Upper lobe of right lung (tissue), 1 donor: ENCODE data around the gene ULBP3. TPM values are rescaled to one million over a fixed set of nuclear protein-coding genes. Genes with fewer than 3 reads are reported as not detected.

ENCODE experiments used
- ATAC-seq: fragments of 200-7000 bp; cut with Tn5 transposase; one replicate; pipeline ENCODE4 v1.9.1; 2020; ENCODE audit warnings: mild to moderate bottlenecking, moderate library complexity
- DNase-seq: peaks from one replicate; pipeline ENCODE4 v3.0.0-alpha.2; 2020
- H3K27ac ChIP-seq: fragments of 200-600 bp; one replicate; pipeline ENCODE4 v1.8.0; 2022
- H3K27me3 ChIP-seq: fragments of 200-600 bp; one replicate; pipeline ENCODE4 v1.8.0; 2022; ENCODE audit warnings: mild to moderate bottlenecking
- H3K36me3 ChIP-seq: fragments of 200-600 bp; one replicate; pipeline ENCODE4 v1.8.0; 2022
- H3K4me1 ChIP-seq: fragments of 200-600 bp; one replicate; pipeline ENCODE4 v1.8.0; 2022
- H3K4me3 ChIP-seq: fragments of 200-600 bp; one replicate; pipeline ENCODE4 v1.8.0; 2022; ENCODE audit warnings: mild to moderate bottlenecking
- H3K9me3 ChIP-seq: fragments of 200-600 bp; one replicate; pipeline ENCODE4 v1.8.0; 2022
- CTCF ChIP-seq: fragments of 200-600 bp; IDR thresholded peaks from one replicate; pipeline ENCODE4 v1.8.0; 2022; ENCODE audit warnings: antibody characterized with exemption
- intact Hi-C: fragments of 100-400 bp; cut with DNase I; formaldehyde crosslinking; loops from one replicate; pipeline ENCODE4 v1.11.0; 2022
- total RNA-seq: library from RNA; stranded (reverse); fragmentation: NEBNext Ultra II Directional; extraction: Animal tissue kit (Norgen Biotek cat#: 25700); gene quantifications from one replicate; pipeline ENCODE4 v1.2.1, GENCODE V29; 2021
- donor health status: DM: no; HTN: yes; CAD: no; lungs with severe emphysema.

The ULBP3 gene
- total RNA-seq, 1 donor from 2014 or later, result 3.8 TPM

GRCh38 chr6:150030611-150031010 lies 38.3 kb downstream of the ULBP3 start:
- DNase-seq, result no peak
- H3K27me3 ChIP-seq, result peaks cover 27% of the 10 kb centered on the region
- H3K9me3 ChIP-seq, result no peaks in the 10 kb centered on the region
- H3K27ac ChIP-seq, result no peak overlapping the region
- H3K36me3 ChIP-seq, result no peaks in the 10 kb centered on the region
- no peak overlapping the region for H3K4me3 ChIP-seq
- H3K4me1 ChIP-seq, result peaks cover 3% of the 10 kb centered on the region
- intact Hi-C loops, result no loop called here
- TF ChIP-seq CTCF, result no peak
- ATAC-seq, result no peak

- no peak for TF ChIP-seq CTCF
- Histone ChIP-seq H3K36me3 (no peaks in the 10 kb centered on the region), H3K27ac (no peak overlapping the region), H3K9me3 (no peaks in the 10 kb centered on the region), H3K27me3 (peaks cover 30% of the 10 kb centered on the region), H3K4me3 (no peak overlapping the region), H3K4me1 (peaks cover 10% of the 10 kb centered on the region)
- intact Hi-C loops, result no loop called here
- DNase-seq (no peak), ATAC-seq (no peak)
These were observed 39.2 kb downstream of the ULBP3 start for GRCh38 chr6:150029749-150030148.

- intact Hi-C loops, result no loop called here
- Histone ChIP-seq H3K36me3 (no peaks in the 10 kb centered on the region), H3K27me3 (peaks cover 35% of the 10 kb centered on the region), H3K27ac (no peak overlapping the region), H3K9me3 (no peaks in the 10 kb centered on the region), H3K4me1 (peaks cover 10% of the 10 kb centered on the region), H3K4me3 (no peak overlapping the region)
- no peak for ATAC-seq
- no peak for DNase-seq
- TF ChIP-seq CTCF, result no peak
These were observed 39.6 kb downstream of the ULBP3 start for GRCh38 chr6:150029276-150029675.

GRCh38 chr6:150028799-150029198 lies 40.1 kb downstream of the ULBP3 start:
- intact Hi-C loops, result no loop called here
- Histone ChIP-seq H3K9me3 (no peaks in the 10 kb centered on the region), H3K4me3 (no peak overlapping the region), H3K36me3 (no peaks in the 10 kb centered on the region), H3K4me1 (peaks cover 10% of the 10 kb centered on the region), H3K27ac (no peak overlapping the region), H3K27me3 (peaks cover 40% of the 10 kb centered on the region)
- no peak for DNase-seq
- no peak for TF ChIP-seq CTCF
- ATAC-seq, result no peak

- DNase-seq, result no peak
- no peak for TF ChIP-seq CTCF
- no peaks in the 10 kb centered on the region for H3K36me3 ChIP-seq
These were observed 40.9 kb downstream of the ULBP3 start for GRCh38 chr6:150027806-150028565.

More at GRCh38 chr6:150027806-150028565, 40.9 kb downstream of the ULBP3 start:
- H3K4me3 ChIP-seq, result no peak overlapping the region
- H3K4me1 ChIP-seq, result peaks cover 10% of the 10 kb centered on the region
- no peak for ATAC-seq
- H3K27ac ChIP-seq, result no peak overlapping the region
- H3K9me3 ChIP-seq, result no peaks in the 10 kb centered on the region
- peaks cover 40% of the 10 kb centered on the region for H3K27me3 ChIP-seq
- intact Hi-C loops, result no loop called here
